Measurements from ENCODE around the gene TMCC1.

DNA sequence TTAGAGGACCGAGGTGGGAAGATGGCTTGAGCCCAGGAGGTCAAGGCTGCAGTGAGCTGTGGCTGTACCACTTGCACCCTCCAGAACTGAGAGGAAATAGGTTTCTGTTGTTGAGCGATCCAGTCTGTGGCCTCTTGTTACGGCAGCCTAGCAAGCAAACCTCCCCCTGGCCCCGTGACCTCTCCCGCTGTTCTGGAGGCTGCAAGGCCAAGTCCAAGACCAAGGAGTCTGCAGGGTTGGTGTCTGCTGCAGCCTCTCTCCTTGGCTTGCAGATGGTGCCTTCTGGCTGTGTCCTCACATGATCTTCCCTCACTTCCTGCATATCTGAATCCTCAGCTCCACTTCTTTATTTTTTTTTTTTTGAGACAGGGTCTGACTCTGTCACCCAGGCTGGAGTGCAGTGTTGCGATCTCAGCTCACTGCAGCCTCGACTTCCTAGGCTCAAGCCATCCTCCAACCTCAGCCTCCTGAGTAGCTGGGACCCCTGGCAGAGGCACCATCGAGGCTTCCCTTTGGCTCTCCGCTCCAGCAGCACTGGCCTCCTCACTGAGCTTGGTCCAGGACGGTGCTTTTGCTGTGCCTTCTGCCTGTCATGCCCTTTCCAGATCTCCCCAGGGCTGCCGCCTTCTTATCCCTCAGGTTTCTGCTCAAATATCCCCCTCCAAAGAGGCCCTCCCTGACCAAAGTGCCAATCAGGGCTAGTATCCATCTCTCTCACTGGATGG lies 269.0 kb downstream of the TMCC1 start:
- TF ChIP-seq, protein P1, sequence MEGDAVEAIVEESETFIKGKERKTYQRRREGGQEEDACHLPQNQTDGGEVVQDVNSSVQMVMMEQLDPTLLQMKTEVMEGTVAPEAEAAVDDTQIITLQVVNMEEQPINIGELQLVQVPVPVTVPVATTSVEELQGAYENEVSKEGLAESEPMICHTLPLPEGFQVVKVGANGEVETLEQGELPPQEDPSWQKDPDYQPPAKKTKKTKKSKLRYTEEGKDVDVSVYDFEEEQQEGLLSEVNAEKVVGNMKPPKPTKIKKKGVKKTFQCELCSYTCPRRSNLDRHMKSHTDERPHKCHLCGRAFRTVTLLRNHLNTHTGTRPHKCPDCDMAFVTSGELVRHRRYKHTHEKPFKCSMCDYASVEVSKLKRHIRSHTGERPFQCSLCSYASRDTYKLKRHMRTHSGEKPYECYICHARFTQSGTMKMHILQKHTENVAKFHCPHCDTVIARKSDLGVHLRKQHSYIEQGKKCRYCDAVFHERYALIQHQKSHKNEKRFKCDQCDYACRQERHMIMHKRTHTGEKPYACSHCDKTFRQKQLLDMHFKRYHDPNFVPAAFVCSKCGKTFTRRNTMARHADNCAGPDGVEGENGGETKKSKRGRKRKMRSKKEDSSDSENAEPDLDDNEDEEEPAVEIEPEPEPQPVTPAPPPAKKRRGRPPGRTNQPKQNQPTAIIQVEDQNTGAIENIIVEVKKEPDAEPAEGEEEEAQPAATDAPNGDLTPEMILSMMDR (conservative IDR thresholded peaks at IDR 0.05; ENCODE audit: low read length): no peak
- no peak for TF ChIP-seq EZH2phosphoT487 (IDR thresholded peaks at IDR 0.05; ENCODE audit: borderline replicate concordance)
